ENCODE data around the gene FBN2. TPM values are rescaled to one million over a fixed set of nuclear protein-coding genes. Genes with fewer than 3 reads are reported as not detected.

Gene FBN2
- total and polyA plus RNA-seq, 9 of the 15 experiments (the other 6 are each of a cell fraction or from before 2014, with no cell fraction given) = 0.01 to 0.09 TPM; not detected in 7

- TF ChIP-seq EP400 (IDR thresholded peaks at IDR 0.05) (no peak), ZNF316 (IDR thresholded peaks at IDR 0.05) (no peak), ZNF253 (CRISPR knock-in tag; conservative IDR thresholded peaks at IDR 0.05) (no peak), NCOR1 (IDR thresholded peaks at IDR 0.05) (no peak), ZNF3 (CRISPR knock-in tag; IDR thresholded peaks at IDR 0.05) (no peak), FOXO4 (CRISPR knock-in tag; IDR thresholded peaks at IDR 0.05) (no peak), GABPA (tag; conservative IDR thresholded peaks at IDR 0.05; ENCODE audit: low read depth) (no peak)
Observed at GRCh38 chr5:128483738-128484137, 54.3 kb downstream of the FBN2 start (continued).

DNA sequence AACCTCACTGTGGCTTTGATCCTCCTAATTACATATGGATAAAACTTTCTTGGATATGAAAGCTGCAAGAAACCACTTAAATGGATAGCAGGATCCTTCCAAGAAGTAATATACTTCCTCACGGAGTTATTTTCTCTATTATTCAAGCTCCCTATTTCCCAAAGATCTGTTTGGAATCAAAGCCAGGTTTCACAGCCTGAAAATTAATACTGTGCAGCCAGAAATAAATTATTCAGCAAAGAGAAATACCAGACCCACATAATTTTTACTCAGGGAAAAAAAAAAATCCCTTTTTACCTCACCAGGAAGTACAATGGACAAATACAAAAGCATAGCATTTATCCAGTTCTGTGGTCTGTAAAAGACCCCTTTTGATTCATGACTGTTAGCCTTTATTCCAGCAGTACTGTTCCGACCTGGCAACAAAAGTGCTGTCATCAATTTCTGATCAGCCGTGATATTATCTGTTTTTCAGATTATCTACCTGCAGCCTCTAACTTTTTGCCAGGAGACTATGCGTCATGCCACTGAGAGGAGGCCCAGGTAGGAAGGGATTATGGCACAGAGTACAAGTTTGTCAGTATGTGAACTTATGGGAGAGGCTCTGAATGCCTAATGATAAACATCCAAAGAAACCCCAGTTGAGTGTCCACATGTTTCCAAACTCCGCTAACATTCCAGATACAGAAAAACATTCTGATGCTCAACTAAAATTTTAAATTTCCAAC is 57.0 kb downstream of the FBN2 start:
- no peak overlapping the region for H3K4me2 ChIP-seq (ENCODE audit: insufficient read depth, low read length)
- H3K79me2 ChIP-seq (ENCODE audit: control insufficient read depth, insufficient read depth, low read length) = no peaks in the 10 kb centered on the region
- no peak overlapping the region for H3K4me3 ChIP-seq
- no peak for DNase-seq (ENCODE audit: extremely low read depth in 1 of 4, low spot score in 3 of 4)
- TF ChIP-seq KLF1 (tag; IDR thresholded peaks at IDR 0.05) = no peak
- no peaks in the 10 kb centered on the region for H3K36me3 ChIP-seq (ENCODE audit: control insufficient read depth, insufficient read depth, low read length)
- H3K27ac ChIP-seq (ENCODE audit: extremely low read depth, low read depth, low read length) = no peak overlapping the region
- 4% methylated on average over 5 of the region's 5 CpGs for WGBS (ENCODE audit: insufficient coverage, low coverage, missing lambda C conversion rate)
- H3K4me1 ChIP-seq (replicated peaks in 1 of 2; ENCODE audit: control insufficient read depth in 2 of 2, insufficient read depth in 2 of 2, low read length in 2 of 2) = no peaks in the 10 kb centered on the region
- no peaks in the 10 kb centered on the region for H3K9me1 ChIP-seq (ENCODE audit: control insufficient read depth, insufficient read depth, low read length)
- no peaks in the 10 kb centered on the region for H3K27me3 ChIP-seq (ENCODE audit: control insufficient read depth in 2 of 2, insufficient read depth in 2 of 2, low read length in 2 of 2)
- H3K9ac ChIP-seq (ENCODE audit: insufficient read depth in 1 of 2, low read depth in 2 of 2, low read length in 2 of 2) = no peak overlapping the region
- FAIRE-seq = no peak
- CTCF ChIA-PET (ENCODE audit: low intra/inter-chr PET ratio) = no interaction called here
- H2AFZ ChIP-seq (ENCODE audit: low read depth, low read length) = no peak overlapping the region
- intact Hi-C loops (cut with micrococcal nuclease) = no loop called here
- no TSS peak for BruUV-seq (replicated peaks)
- in situ Hi-C loops (cut with MboI) = no loop called here
- ATAC-seq = no peak
- POLR2A ChIA-PET = no interaction called here
- no peaks in the 10 kb centered on the region; the same call in 1 of the 2 replicates for H3K9me3 ChIP-seq (replicated peaks; ENCODE audit: control insufficient read depth, insufficient read depth, low read depth, low read length)
- no peaks in the 10 kb centered on the region for H4K20me1 ChIP-seq (replicated peaks; ENCODE audit: control insufficient read depth, insufficient read depth, low read length)
